HepG2 (cell line): Measurements from ENCODE around the gene TNKS1BP1. TPM values are rescaled to one million over a fixed set of nuclear protein-coding genes. Genes with fewer than 3 reads are reported as not detected.

Experiments
- CC2D1A ChIP-seq: sonication (generic); formaldehyde crosslinking; IDR thresholded peaks from 2 replicates; pipeline ENCODE4 v1.8.1; 2023; ENCODE audit warnings: mild to moderate bottlenecking, missing genetic modification reagents
- FOXK1 ChIP-seq: sonication (generic); formaldehyde crosslinking; IDR thresholded peaks from 2 replicates; pipeline ENCODE4 v1.4.0; 2020; ENCODE audit warnings: low read depth, missing genetic modification reagents, borderline replicate concordance
- GPN1 ChIP-seq: sonication (generic); formaldehyde crosslinking; IDR thresholded peaks from 2 replicates; pipeline ENCODE4 v1.5.1; 2020; ENCODE audit warnings: missing genetic modification reagents, borderline replicate concordance
- GZF1 ChIP-seq: sonication (generic); formaldehyde crosslinking; IDR thresholded peaks from 2 replicates; pipeline ENCODE4 v1.5.1; 2020; ENCODE audit warnings: mild to moderate bottlenecking, missing genetic modification reagents
- KAT8 ChIP-seq: IDR thresholded peaks from 2 replicates; pipeline ENCODE4 v1.6.1; 2016; ENCODE audit warnings: missing genetic modification reagents, missing compliant biosample characterization
- KLF9 ChIP-seq: IDR thresholded peaks from 2 replicates; pipeline ENCODE4 v1.6.1; 2016; ENCODE audit warnings: low read depth
- MED8 ChIP-seq: sonication (generic); formaldehyde crosslinking; IDR thresholded peaks from 2 replicates; pipeline ENCODE4 v1.8.1; 2023; ENCODE audit warnings: mild to moderate bottlenecking, missing genetic modification reagents; ENCODE audit not compliant: insufficient replicate concordance
- MZF1 ChIP-seq: sonication (generic); formaldehyde crosslinking; IDR thresholded peaks from 2 replicates; pipeline ENCODE4 v1.8.1; 2023; ENCODE audit warnings: mild to moderate bottlenecking, missing genetic modification reagents, borderline replicate concordance
- NKX3-1 ChIP-seq: sonication (generic); formaldehyde crosslinking; IDR thresholded peaks from 2 replicates; pipeline ENCODE4 v1.5.0; 2020; ENCODE audit warnings: missing genetic modification reagents
- NPAS2 ChIP-seq: sonication (generic); formaldehyde crosslinking; IDR thresholded peaks from 2 replicates; pipeline ENCODE4 v1.8.0; 2022; ENCODE audit warnings: mild to moderate bottlenecking, missing genetic modification reagents, borderline replicate concordance
- PHF20 ChIP-seq: sonication (generic); formaldehyde crosslinking; IDR thresholded peaks from 2 replicates; pipeline ENCODE4 v1.5.0; 2020; ENCODE audit warnings: mild to moderate bottlenecking, missing genetic modification reagents
- RORA ChIP-seq: sonication (generic); formaldehyde crosslinking; IDR thresholded peaks from 2 replicates; pipeline ENCODE4 v1.5.0; 2020; ENCODE audit warnings: mild to moderate bottlenecking, missing genetic modification reagents, moderate library complexity
- SALL1 ChIP-seq: sonication (generic); formaldehyde crosslinking; IDR thresholded peaks from 2 replicates; pipeline ENCODE4 v1.8.0; 2022; ENCODE audit warnings: mild to moderate bottlenecking, missing genetic modification reagents
- TARDBP ChIP-seq: sonication (generic); formaldehyde crosslinking; IDR thresholded peaks from 2 replicates; pipeline ENCODE4 v1.8.0; 2022; ENCODE audit warnings: mild to moderate bottlenecking, missing genetic modification reagents
- ZC3H13 ChIP-seq: sonication (generic); formaldehyde crosslinking; IDR thresholded peaks from 2 replicates; pipeline ENCODE4 v1.8.1; 2023; ENCODE audit warnings: mild to moderate bottlenecking, missing genetic modification reagents, moderate library complexity
- ZKSCAN8 ChIP-seq: IDR thresholded peaks from 2 replicates; pipeline ENCODE4 v1.6.1; 2016; ENCODE audit warnings: borderline replicate concordance, missing genetic modification reagents, missing compliant biosample characterization
- ZNF260 ChIP-seq: sonication (generic); formaldehyde crosslinking; IDR thresholded peaks from 2 replicates; pipeline ENCODE4 v1.4.0; 2020; ENCODE audit warnings: missing genetic modification reagents, low read depth, mild to moderate bottlenecking, borderline replicate concordance
- ZNF317 ChIP-seq: sonication (generic); formaldehyde crosslinking; IDR thresholded peaks from 2 replicates; pipeline ENCODE4 v1.5.0; 2020; ENCODE audit warnings: mild to moderate bottlenecking, missing genetic modification reagents
- ZNF496 ChIP-seq: sonication (generic); formaldehyde crosslinking; IDR thresholded peaks from 2 replicates; pipeline ENCODE4 v1.8.1; 2023; ENCODE audit warnings: mild to moderate bottlenecking, moderate library complexity, missing genetic modification reagents; ENCODE audit not compliant: insufficient replicate concordance
- ZNF614 ChIP-seq: IDR thresholded peaks from 2 replicates; pipeline ENCODE4 v1.6.1; 2018; ENCODE audit warnings: missing biosample characterization, missing genetic modification reagents, inconsistent platforms, borderline replicate concordance
- ZNF615 ChIP-seq: sonication (generic); formaldehyde crosslinking; IDR thresholded peaks from 2 replicates; pipeline ENCODE4 v1.5.0; 2020; ENCODE audit warnings: mild to moderate bottlenecking, missing genetic modification reagents, borderline replicate concordance
- ZSCAN30 ChIP-seq: sonication (generic); formaldehyde crosslinking; IDR thresholded peaks from 2 replicates; pipeline ENCODE4 v1.5.0; 2020; ENCODE audit warnings: mild to moderate bottlenecking, missing genetic modification reagents
- polyA plus RNA-seq, 8 experiments: library from polyadenylated mRNA; depleted of rRNA in 3 of 8; stranded (reverse) in 7 of 8; unstranded in 1 of 8; fragments of >200 nt; fragmentation: Illumina TruSeq in 4 of 8; extraction: Trizol in 4 of 8; gene quantifications; 2 replicates each; pipeline versions ENCODE4 v1.2.1 to v1.2.3, GENCODE V29; 2011 to 2016; ENCODE audit warnings: low read depth in 4 of 8, missing spikeins in 1 of 8, mixed read lengths in 1 of 8; ENCODE audit not compliant: insufficient read depth in 1 of 8
- total RNA-seq, 5 experiments: library from RNA; depleted of rRNA; stranded (reverse); fragments of >200 nt; fragmentation: Illumina TruSeq; extraction: Trizol; gene quantifications; 2 replicates each; pipeline ENCODE4 v1.2.3, GENCODE V29; 2016; ENCODE audit warnings: low read depth in 1 of 5
- TF ChIP-seq, protein P1 (sequence below): sonication (generic); formaldehyde crosslinking; IDR thresholded peaks from 2 replicates; pipeline ENCODE4 v1.9.0; 2021; ENCODE audit warnings: missing genetic modification reagents, borderline replicate concordance
- TF ChIP-seq, protein P2 (sequence below): sonication (generic); formaldehyde crosslinking; IDR thresholded peaks from 2 replicates; pipeline ENCODE4 v1.4.0; 2020; ENCODE audit warnings: missing genetic modification reagents
- TF ChIP-seq, protein P3 (sequence below): sonication (generic); formaldehyde crosslinking; IDR thresholded peaks from 2 replicates; pipeline ENCODE4 v1.9.0; 2021; ENCODE audit warnings: missing genetic modification reagents, borderline replicate concordance

Gene TNKS1BP1
- total and polyA plus RNA-seq, 2 of the 13 experiments (the other 11 are each of a cell fraction or from before 2014, with no cell fraction given) = 13.7 to 15.0 TPM

DNA sequence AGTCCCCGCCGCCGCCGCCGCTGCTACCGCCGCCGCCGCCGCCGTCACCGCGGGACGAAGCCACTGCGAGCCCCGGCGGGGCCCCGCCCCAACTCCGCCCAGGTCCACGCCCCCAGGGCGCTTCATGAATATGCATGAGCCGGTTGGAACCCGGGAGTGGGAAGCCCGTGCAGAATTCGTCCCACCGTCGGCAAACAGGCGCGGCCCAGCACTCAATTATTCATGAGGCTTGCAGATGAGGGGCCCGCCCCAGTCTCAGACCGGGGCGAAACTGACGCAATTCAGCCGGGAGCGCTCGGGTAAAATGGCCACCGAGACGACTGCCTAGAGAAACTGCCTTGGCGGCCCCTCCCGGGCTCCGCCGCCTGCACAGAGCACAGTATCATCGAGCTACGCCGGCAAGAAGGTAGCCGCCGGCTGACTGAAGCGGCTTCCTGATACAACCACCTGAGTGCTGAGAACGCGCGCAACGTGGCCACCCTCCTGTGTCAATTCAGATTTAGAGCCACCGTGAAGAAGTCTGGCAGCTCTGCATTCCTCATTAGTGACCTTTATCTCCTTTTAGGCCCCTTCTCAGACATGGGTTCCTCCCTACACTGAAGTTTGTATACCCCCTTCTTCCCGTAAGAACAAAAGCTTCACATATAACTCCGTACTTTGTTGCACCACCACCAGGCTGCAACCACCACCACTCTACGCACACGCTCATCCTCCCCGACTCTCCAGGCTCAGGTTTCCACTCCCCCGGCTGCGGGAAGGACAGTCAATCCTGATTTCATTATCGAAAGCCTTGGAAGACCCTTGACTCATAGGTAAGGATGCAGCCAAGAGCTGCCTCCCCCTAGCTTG lies at the start of gene TNKS1BP1 (continued):
- TF ChIP-seq, protein P1, sequence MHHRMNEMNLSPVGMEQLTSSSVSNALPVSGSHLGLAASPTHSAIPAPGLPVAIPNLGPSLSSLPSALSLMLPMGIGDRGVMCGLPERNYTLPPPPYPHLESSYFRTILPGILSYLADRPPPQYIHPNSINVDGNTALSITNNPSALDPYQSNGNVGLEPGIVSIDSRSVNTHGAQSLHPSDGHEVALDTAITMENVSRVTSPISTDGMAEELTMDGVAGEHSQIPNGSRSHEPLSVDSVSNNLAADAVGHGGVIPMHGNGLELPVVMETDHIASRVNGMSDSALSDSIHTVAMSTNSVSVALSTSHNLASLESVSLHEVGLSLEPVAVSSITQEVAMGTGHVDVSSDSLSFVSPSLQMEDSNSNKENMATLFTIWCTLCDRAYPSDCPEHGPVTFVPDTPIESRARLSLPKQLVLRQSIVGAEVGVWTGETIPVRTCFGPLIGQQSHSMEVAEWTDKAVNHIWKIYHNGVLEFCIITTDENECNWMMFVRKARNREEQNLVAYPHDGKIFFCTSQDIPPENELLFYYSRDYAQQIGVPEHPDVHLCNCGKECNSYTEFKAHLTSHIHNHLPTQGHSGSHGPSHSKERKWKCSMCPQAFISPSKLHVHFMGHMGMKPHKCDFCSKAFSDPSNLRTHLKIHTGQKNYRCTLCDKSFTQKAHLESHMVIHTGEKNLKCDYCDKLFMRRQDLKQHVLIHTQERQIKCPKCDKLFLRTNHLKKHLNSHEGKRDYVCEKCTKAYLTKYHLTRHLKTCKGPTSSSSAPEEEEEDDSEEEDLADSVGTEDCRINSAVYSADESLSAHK = no peak
- TF ChIP-seq MED8 (CRISPR knock-in tag) (no peak), RORA (CRISPR knock-in tag) (no peak), GPN1 (CRISPR knock-in tag) (no peak), TARDBP (CRISPR knock-in tag) (no peak), ZNF317 (no peak), ZSCAN30 (CRISPR knock-in tag) (no peak), NKX3-1 (CRISPR knock-in tag) (no peak), ZKSCAN8 (CRISPR knock-in tag) (no peak), KLF9 (CRISPR knock-in tag) (no peak), ZNF260 (CRISPR knock-in tag) (no peak), PHF20 (CRISPR knock-in tag) (peak; percentile 66), ZC3H13 (CRISPR knock-in tag) (no peak), GZF1 (CRISPR knock-in tag) (no peak), ZNF614 (CRISPR knock-in tag) (no peak; the same call in 1 of the 2 replicates), SALL1 (CRISPR knock-in tag) (peak; percentile 59; the same call in 1 of the 2 replicates), CC2D1A (CRISPR knock-in tag) (no peak), ZNF496 (no peak), MZF1 (CRISPR knock-in tag) (no peak), FOXK1 (CRISPR knock-in tag) (no peak), KAT8 (CRISPR knock-in tag) (peak; percentile 36), NPAS2 (CRISPR knock-in tag) (no peak), ZNF615 (CRISPR knock-in tag) (no peak)
- TF ChIP-seq, protein P2, sequence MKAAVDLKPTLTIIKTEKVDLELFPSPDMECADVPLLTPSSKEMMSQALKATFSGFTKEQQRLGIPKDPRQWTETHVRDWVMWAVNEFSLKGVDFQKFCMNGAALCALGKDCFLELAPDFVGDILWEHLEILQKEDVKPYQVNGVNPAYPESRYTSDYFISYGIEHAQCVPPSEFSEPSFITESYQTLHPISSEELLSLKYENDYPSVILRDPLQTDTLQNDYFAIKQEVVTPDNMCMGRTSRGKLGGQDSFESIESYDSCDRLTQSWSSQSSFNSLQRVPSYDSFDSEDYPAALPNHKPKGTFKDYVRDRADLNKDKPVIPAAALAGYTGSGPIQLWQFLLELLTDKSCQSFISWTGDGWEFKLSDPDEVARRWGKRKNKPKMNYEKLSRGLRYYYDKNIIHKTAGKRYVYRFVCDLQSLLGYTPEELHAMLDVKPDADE (CRISPR knock-in tag) = no peak
- TF ChIP-seq, protein P3, sequence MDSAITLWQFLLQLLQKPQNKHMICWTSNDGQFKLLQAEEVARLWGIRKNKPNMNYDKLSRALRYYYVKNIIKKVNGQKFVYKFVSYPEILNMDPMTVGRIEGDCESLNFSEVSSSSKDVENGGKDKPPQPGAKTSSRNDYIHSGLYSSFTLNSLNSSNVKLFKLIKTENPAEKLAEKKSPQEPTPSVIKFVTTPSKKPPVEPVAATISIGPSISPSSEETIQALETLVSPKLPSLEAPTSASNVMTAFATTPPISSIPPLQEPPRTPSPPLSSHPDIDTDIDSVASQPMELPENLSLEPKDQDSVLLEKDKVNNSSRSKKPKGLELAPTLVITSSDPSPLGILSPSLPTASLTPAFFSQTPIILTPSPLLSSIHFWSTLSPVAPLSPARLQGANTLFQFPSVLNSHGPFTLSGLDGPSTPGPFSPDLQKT = no peak
